Stomach smooth muscle (tissue), 2 donors: Measurements from ENCODE around the gene KCNB1.

Experiments used
- H3K27ac ChIP-seq: one replicate; pipeline ENCODE4 v1.7.0; 2013; ENCODE audit warnings: mild to moderate bottlenecking, low read length, inconsistent platforms
- H3K27me3 ChIP-seq, 2 donors: one replicate each; pipeline ENCODE4 v1.7.0; 2013; ENCODE audit warnings: low read length in 2 of 2; ENCODE audit not compliant: insufficient read depth in 2 of 2, control insufficient read depth in 1 of 2
- H3K36me3 ChIP-seq, 2 donors: one replicate each; pipeline ENCODE4 v1.7.0; 2013; ENCODE audit warnings: low read length in 2 of 2; ENCODE audit not compliant: control insufficient read depth in 2 of 2, insufficient read depth in 2 of 2
- H3K4me1 ChIP-seq: one replicate; pipeline ENCODE4 v1.7.0; 2013; ENCODE audit warnings: low read length; ENCODE audit not compliant: control insufficient read depth, insufficient read depth
- H3K4me3 ChIP-seq, 2 donors: one replicate each; pipeline ENCODE4 v1.7.0; 2013; ENCODE audit warnings: low read length in 2 of 2
- H3K9ac ChIP-seq, 2 donors: one replicate each; pipeline ENCODE4 v1.7.0; 2013; ENCODE audit warnings: low read length in 2 of 2, mild to moderate bottlenecking in 1 of 2
- H3K9me3 ChIP-seq, 2 donors: one replicate each; pipeline ENCODE4 v1.7.0; 2013; ENCODE audit warnings: low read length in 2 of 2; ENCODE audit not compliant: control insufficient read depth in 2 of 2
- donor health status: healthy.
- donor health status: Pancreatic carcinoma.

The KCNB1 gene

DNA sequence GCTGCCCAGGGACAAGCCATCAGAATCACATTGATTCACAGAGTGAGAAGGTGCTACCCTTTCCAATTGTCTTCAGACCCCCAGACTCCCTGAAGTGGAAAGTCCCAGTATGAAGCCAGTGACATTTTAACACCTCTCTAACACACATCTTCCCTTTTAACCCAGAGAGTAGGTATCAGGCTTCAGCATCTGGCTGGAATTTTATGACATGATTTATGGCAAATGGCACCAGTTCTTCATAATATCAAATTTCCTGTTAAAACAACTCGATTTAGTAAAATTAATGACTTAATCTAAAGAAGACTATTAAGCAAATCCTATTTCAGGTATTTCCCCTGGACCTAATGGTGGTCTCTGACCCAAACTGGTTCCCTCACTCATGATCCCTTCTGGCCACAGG is 25.0 kb downstream of the KCNB1 start:
- no peak overlapping the region for H3K27ac ChIP-seq
- H3K9me3 ChIP-seq, result no peaks in the 10 kb centered on the region
- no peaks in the 10 kb centered on the region for H3K27me3 ChIP-seq
- H3K36me3 ChIP-seq, result no peaks in the 10 kb centered on the region
- H3K4me1 ChIP-seq, result peaks cover 15% of the 10 kb centered on the region
- H3K4me3 ChIP-seq, result no peak overlapping the region
- no peak overlapping the region for H3K9ac ChIP-seq

DNA sequence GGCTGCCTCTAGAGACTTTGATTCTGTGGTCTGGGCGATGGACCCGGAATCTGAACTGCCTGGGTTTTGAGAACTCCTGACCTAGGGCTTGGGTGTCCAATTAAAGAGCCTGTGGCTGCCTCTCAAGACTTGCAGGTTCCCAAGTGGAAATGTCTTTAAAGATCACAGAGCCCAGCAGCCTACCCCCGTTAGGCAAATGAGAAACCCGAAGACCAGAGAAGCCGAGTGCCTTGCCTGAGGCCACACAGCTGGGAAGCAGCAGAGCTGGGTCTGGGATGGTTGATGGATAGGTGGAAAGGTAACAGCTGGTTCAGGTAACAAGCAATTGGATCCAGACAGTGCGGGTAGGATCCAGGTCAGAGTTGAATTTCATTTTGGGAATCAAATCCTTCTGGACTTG is 25.8 kb downstream of the KCNB1 start:
- no peaks in the 10 kb centered on the region for H3K9me3 ChIP-seq
- H3K27ac ChIP-seq, result no peak overlapping the region
- H3K4me1 ChIP-seq, result peaks cover 22% of the 10 kb centered on the region
- H3K9ac ChIP-seq, result no peak overlapping the region
- H3K27me3 ChIP-seq, result no peaks in the 10 kb centered on the region
- no peak overlapping the region for H3K4me3 ChIP-seq
- no peaks in the 10 kb centered on the region for H3K36me3 ChIP-seq

DNA sequence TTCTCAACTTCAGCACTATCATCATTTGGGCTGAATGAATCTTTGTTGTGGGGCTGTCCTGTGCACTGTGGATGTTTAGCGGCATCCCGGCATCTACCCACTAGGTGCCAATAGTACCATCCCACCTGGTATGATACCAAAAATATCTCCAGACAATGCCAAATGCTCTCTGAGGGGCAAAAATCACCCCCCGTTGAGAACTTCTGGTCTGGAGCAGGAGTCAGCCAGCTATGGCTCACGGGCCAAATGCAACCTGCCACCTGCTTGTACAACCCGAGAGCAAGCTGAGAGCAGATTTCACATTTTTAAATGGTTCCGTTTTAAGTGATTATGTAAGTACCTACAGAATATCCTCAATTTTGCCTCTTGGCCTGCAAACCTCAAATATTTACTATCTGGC is 26.8 kb downstream of the KCNB1 start:
- H3K9ac ChIP-seq, result no peak overlapping the region
- H3K4me1 ChIP-seq, result peaks cover 18% of the 10 kb centered on the region
- H3K4me3 ChIP-seq, result no peak overlapping the region
- H3K36me3 ChIP-seq, result no peaks in the 10 kb centered on the region
- no peaks in the 10 kb centered on the region for H3K9me3 ChIP-seq
- H3K27ac ChIP-seq, result no peak overlapping the region
- no peaks in the 10 kb centered on the region for H3K27me3 ChIP-seq

GRCh38 chr20:49452011-49452482 is 30.4 kb downstream of the KCNB1 start:
- H3K4me1 ChIP-seq, result peaks cover 41% of the 10 kb centered on the region
- no peaks in the 10 kb centered on the region for H3K9me3 ChIP-seq
- no peak overlapping the region for H3K9ac ChIP-seq
- no peaks in the 10 kb centered on the region for H3K36me3 ChIP-seq
- H3K27ac ChIP-seq, result peak overlapping the region; percentile 37
- H3K4me3 ChIP-seq, result no peak overlapping the region
- no peaks in the 10 kb centered on the region for H3K27me3 ChIP-seq

DNA sequence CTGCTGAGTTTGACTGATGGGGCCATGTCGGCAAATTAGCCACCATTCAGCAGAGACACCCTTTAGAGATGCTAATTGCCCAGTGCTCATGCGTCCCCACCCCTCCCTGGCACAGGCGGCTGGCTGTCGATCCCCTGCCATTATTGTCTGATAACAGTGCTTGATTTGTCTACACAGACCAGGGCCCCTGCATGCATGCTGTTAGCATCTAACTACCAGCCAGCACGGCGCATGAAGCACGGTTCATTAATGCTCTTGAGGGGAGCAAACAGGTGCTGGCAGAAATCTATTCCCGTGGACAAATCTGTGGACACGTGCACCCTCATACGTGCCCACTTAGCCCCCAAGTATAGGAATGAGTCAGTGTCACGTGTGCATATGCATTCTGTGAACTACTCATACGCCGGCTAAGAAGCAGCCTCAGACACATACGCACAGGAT is 32.2 kb downstream of the KCNB1 start:
- H3K27ac ChIP-seq, result peak overlapping the region; percentile 6
- H3K9ac ChIP-seq, result no peak overlapping the region
- no peaks in the 10 kb centered on the region for H3K36me3 ChIP-seq
- peaks cover 59% of the 10 kb centered on the region for H3K4me1 ChIP-seq
- H3K4me3 ChIP-seq, result no peak overlapping the region
- H3K9me3 ChIP-seq, result no peaks in the 10 kb centered on the region
- H3K27me3 ChIP-seq, result no peaks in the 10 kb centered on the region

- no peak overlapping the region for H3K9ac ChIP-seq
- no peaks in the 10 kb centered on the region for H3K36me3 ChIP-seq
- H3K27me3 ChIP-seq, result no peaks in the 10 kb centered on the region
- H3K4me1 ChIP-seq, result peaks cover 73% of the 10 kb centered on the region
- no peaks in the 10 kb centered on the region for H3K9me3 ChIP-seq
- no peak overlapping the region for H3K4me3 ChIP-seq
- peak overlapping the region; percentile 82 for H3K27ac ChIP-seq
Observed at GRCh38 chr20:49448917-49449316, 33.6 kb downstream of the KCNB1 start.

GRCh38 chr20:49447946-49448809 is 34.3 kb downstream of the KCNB1 start:
- peak overlapping the region in 1 of 2 donors; percentile 35 for H3K4me3 ChIP-seq
- peak overlapping the region; percentile 82 for H3K27ac ChIP-seq
- H3K27me3 ChIP-seq, result no peaks in the 10 kb centered on the region
- H3K4me1 ChIP-seq, result peaks cover 77% of the 10 kb centered on the region
- H3K36me3 ChIP-seq, result no peaks in the 10 kb centered on the region
- no peak overlapping the region for H3K9ac ChIP-seq
- H3K9me3 ChIP-seq, result no peaks in the 10 kb centered on the region

DNA sequence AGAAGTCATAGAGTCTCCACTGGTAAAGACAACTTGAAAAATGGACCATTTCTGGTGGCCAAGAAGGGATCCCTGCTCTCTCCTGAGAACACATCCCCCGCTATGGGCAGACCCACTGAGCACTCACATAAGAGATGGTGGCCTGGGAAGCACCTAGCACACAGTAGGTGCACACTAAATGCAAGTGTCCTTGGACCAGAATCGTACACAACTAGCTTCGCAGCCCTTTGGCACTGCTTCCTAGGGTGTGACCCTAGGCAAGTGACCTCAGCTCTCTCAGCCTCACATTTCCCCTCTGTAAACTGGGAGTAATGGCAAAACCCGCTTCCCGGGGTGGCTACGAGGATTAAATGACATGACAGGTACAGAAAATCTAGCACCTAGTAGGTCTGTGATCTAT is 35.1 kb downstream of the KCNB1 start:
- H3K27ac ChIP-seq, result peak overlapping the region; percentile 82
- H3K4me1 ChIP-seq, result peaks cover 74% of the 10 kb centered on the region
- H3K9ac ChIP-seq, result peak overlapping the region in 1 of 2 donors; percentile 29
- no peak overlapping the region for H3K4me3 ChIP-seq
- no peaks in the 10 kb centered on the region for H3K36me3 ChIP-seq
- no peaks in the 10 kb centered on the region for H3K27me3 ChIP-seq
- H3K9me3 ChIP-seq, result no peaks in the 10 kb centered on the region

- Histone ChIP-seq H3K9me3 (no peaks in the 10 kb centered on the region), H3K4me1 (peaks cover 69% of the 10 kb centered on the region), H3K9ac (peak overlapping the region; percentile 57 to 60), H3K36me3 (no peaks in the 10 kb centered on the region), H3K27ac (peak overlapping the region; percentile 82), H3K4me3 (peak overlapping the region in 1 of 2 donors; percentile 54), H3K27me3 (no peaks in the 10 kb centered on the region)
Observed at GRCh38 chr20:49446808-49447207, 35.7 kb downstream of the KCNB1 start.

DNA sequence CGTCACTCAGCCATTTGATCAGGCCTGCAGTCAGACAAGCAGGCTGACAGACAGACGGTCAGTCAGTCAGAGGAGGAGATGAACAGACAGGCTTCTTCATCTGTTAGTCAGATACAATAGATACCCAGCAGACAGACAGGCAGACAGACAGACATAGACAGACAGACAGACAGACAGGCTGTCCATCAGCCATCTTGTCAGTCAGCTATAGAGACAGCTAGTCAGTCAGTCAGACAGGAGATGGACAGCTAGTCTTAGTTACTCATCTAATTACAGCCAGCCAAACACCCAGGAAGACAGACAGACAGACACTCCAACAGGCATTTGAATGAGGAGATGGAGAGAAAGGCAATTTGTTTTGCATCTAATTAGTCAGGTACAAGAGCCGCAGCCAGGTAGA is 36.4 kb downstream of the KCNB1 start:
- H3K27me3 ChIP-seq, result no peaks in the 10 kb centered on the region
- H3K4me3 ChIP-seq, result peak overlapping the region in 1 of 2 donors; percentile 54
- H3K9me3 ChIP-seq, result no peaks in the 10 kb centered on the region
- peak overlapping the region; percentile 82 for H3K27ac ChIP-seq
- H3K4me1 ChIP-seq, result peaks cover 69% of the 10 kb centered on the region
- H3K9ac ChIP-seq, result peak overlapping the region; percentile 57 to 60
- no peaks in the 10 kb centered on the region for H3K36me3 ChIP-seq

GRCh38 chr20:49445176-49445575 is 37.3 kb downstream of the KCNB1 start:
- H3K27ac ChIP-seq, result peak overlapping the region; percentile 82
- H3K9ac ChIP-seq, result peak overlapping the region in 1 of 2 donors; percentile 55
- H3K4me1 ChIP-seq, result peaks cover 68% of the 10 kb centered on the region

More at GRCh38 chr20:49445176-49445575, 37.3 kb downstream of the KCNB1 start:
- Histone ChIP-seq H3K4me3 (peak overlapping the region; percentile 0 to 40), H3K27me3 (no peaks in the 10 kb centered on the region), H3K9me3 (no peaks in the 10 kb centered on the region), H3K36me3 (no peaks in the 10 kb centered on the region)
